Spleen (tissue), 11 donors: ENCODE measurements around the gene SLC1A7. TPM values are rescaled to one million over a fixed set of nuclear protein-coding genes. Genes with fewer than 3 reads are reported as not detected.

Experiments used
- DNase-seq: peaks from one replicate; pipeline ENCODE4 v3.0.0-alpha.2; 2020
- H3K27ac ChIP-seq, 8 donors: fragments of 200-600 bp; sonication (generic) in 7 of 8; 1 replicate in 4 of 8; 2 replicates in 4 of 8; pipeline versions ENCODE4 v1.5.0 to v1.8.0; 2016 to 2021; ENCODE audit warnings: inconsistent platforms in 4 of 8, mild to moderate bottlenecking in 4 of 8, moderate library complexity in 1 of 8
- H3K27me3 ChIP-seq, 7 donors: fragments of 200-600 bp; sonication (generic) in 6 of 7; replicated peaks in 1 of 7; 1 replicate in 4 of 7; 2 replicates in 3 of 7; pipeline versions ENCODE4 v1.5.0 to v1.8.0; 2016 to 2021; ENCODE audit warnings: inconsistent platforms in 3 of 7, mild to moderate bottlenecking in 1 of 7
- H3K36me3 ChIP-seq, 6 donors: fragments of 200-600 bp; sonication (generic) in 5 of 6; 1 replicate in 4 of 6; 2 replicates in 2 of 6; pipeline versions ENCODE4 v1.5.0 to v1.8.0; 2016 to 2021; ENCODE audit warnings: inconsistent platforms in 2 of 6
- H3K4me1 ChIP-seq, 6 donors: fragments of 200-600 bp; sonication (generic) in 5 of 6; 1 replicate in 3 of 6; 2 replicates in 3 of 6; pipeline versions ENCODE4 v1.5.0 to v1.8.0; 2016 to 2021; ENCODE audit warnings: inconsistent platforms in 3 of 6
- H3K4me3 ChIP-seq, 8 donors: fragments of 200-600 bp; sonication (generic) in 7 of 8; 1 replicate in 4 of 8; 2 replicates in 4 of 8; pipeline versions ENCODE4 v1.5.0 to v1.8.0; 2016 to 2021; ENCODE audit warnings: inconsistent platforms in 4 of 8, mild to moderate bottlenecking in 4 of 8, moderate library complexity in 2 of 8
- H3K9me3 ChIP-seq, 8 donors: fragments of 200-600 bp; sonication (generic) in 7 of 8; 1 replicate in 4 of 8; 2 replicates in 4 of 8; pipeline versions ENCODE4 v1.5.0 to v1.8.0; 2016 to 2021; ENCODE audit warnings: inconsistent platforms in 4 of 8
- CTCF ChIP-seq, 11 experiments: fragments of 200-600 bp in 7 of 11; fragments of 450-650 bp in 4 of 11; sonication (generic) in 4 of 11; IDR thresholded peaks in 8 of 11; conservative IDR thresholded peaks in 3 of 11; 1 replicate in 7 of 11; 2 replicates in 4 of 11; pipeline versions ENCODE4 v1.4.0 to v1.8.0; 2016 to 2021; ENCODE audit warnings: antibody characterized with exemption in 11 of 11, inconsistent platforms in 4 of 11, mild to moderate bottlenecking in 1 of 11
- POLR2A ChIP-seq, 3 donors: fragments of 450-650 bp; IDR thresholded peaks; one replicate each; pipeline ENCODE4 v1.5.1; 2017; ENCODE audit warnings: antibody characterized with exemption in 3 of 3, mild to moderate bottlenecking in 1 of 3
- POLR2AphosphoS5 ChIP-seq, 3 donors: sonication (generic); formaldehyde crosslinking; IDR thresholded peaks; one replicate each; pipeline ENCODE4 v1.5.1; 2017; ENCODE audit warnings: antibody characterized with exemption in 3 of 3
- WGBS, 5 donors: extraction: QIAGEN DNeasy Blood & Tissue Kit in 3 of 5; methylation state at CpG; one replicate each; pipeline versions ENCODE4 v1.1.5 to v1.1.7; 2013 to 2018; 5-methylcytosine and 5-hydroxymethylcytosine counted together
- intact Hi-C: fragments of 100-400 bp; cut with DNase I; formaldehyde crosslinking; loops from one replicate; pipeline ENCODE4 v1.15.0; 2023; ENCODE audit warnings: low total_unique reads
- polyA plus RNA-seq, 3 donors: library from polyadenylated mRNA; stranded (reverse); fragments of 200-250 nt; gene quantifications; one replicate each; pipeline ENCODE4 v1.2.1, GENCODE V29; 2013
- total RNA-seq, 7 donors: library from RNA; depleted of rRNA in 3 of 7; stranded (reverse); fragments of >200 nt in 3 of 7; fragmentation: NEBNext Ultra II Directional in 4 of 7; extraction: Animal tissue kit (Norgen Biotek cat#: 25700) in 4 of 7; gene quantifications; one replicate each; pipeline versions ENCODE4 v1.1.0 to v1.2.1, GENCODE V29; 2016 to 2021
- donor health status: healthy with polysubstance abuse.
- donor health status: DM: no; HTN: no; CAD: no; lungs with moderate emphysema.
- donor health status: DM: no; HTN: no; CAD: no.
- donor health status: Bipolar disorder and iron deficiency.
- donor health status: healthy.
- donor health status: DM: no; HTN: no; CAD: no.
- donor health status: DM: yes; HTN: yes; CAD: no.

Gene SLC1A7
- total and polyA plus RNA-seq, 10 donors, result 0.02 to 0.19 (median 0.08) TPM; not detected in 6

- no peak for DNase-seq
- Histone ChIP-seq H3K9me3 (no peaks in the 10 kb centered on the region), H3K27me3 (peaks cover 0 to 10% (median 0%) of the 10 kb centered on the region in 7 donors), H3K4me3 (no peak overlapping the region), H3K4me1 (no peaks in the 10 kb centered on the region), H3K36me3 (no peaks in the 10 kb centered on the region), H3K27ac (no peak overlapping the region)
- no peak for TF ChIP-seq POLR2AphosphoS5 (IDR thresholded peaks at IDR 0.05)
- no peak for TF ChIP-seq CTCF (IDR thresholded peaks at IDR 0.05 in 8 of 11, conservative IDR thresholded peaks at IDR 0.05 in 3 of 11)
- no peak for TF ChIP-seq POLR2A (IDR thresholded peaks at IDR 0.05)
- 73 to 84% (median 77%) methylated on average over 10 of the region's 10 CpGs for WGBS, 5 donors
- intact Hi-C loops, result no loop called here
These were observed 16.6 kb downstream of the SLC1A7 start for GRCh38 chr1:53125623-53126360.

GRCh38 chr1:53125122-53125521 is 17.3 kb downstream of the SLC1A7 start:
- DNase-seq, result no peak
- H3K36me3 ChIP-seq, result no peaks in the 10 kb centered on the region
- H3K4me1 ChIP-seq, result no peaks in the 10 kb centered on the region
- no peaks in the 10 kb centered on the region for H3K9me3 ChIP-seq
- no peak overlapping the region for H3K4me3 ChIP-seq
- WGBS, 5 donors, result 63 to 90% (median 84%) methylated on average over 6 of the region's 6 CpGs
- H3K27me3 ChIP-seq, result peaks cover 0 to 17% (median 0%) of the 10 kb centered on the region in 7 donors
- no peak overlapping the region for H3K27ac ChIP-seq
- intact Hi-C loops, result no loop called here
- no peak for TF ChIP-seq POLR2A (IDR thresholded peaks at IDR 0.05)
- no peak for TF ChIP-seq POLR2AphosphoS5 (IDR thresholded peaks at IDR 0.05)
- TF ChIP-seq CTCF (IDR thresholded peaks at IDR 0.05 in 8 of 11, conservative IDR thresholded peaks at IDR 0.05 in 3 of 11), result no peak

GRCh38 chr1:53123453-53124140 is 18.8 kb downstream of the SLC1A7 start:
- Histone ChIP-seq H3K27me3 (peaks cover 0 to 22% (median 0%) of the 10 kb centered on the region in 7 donors), H3K36me3 (no peaks in the 10 kb centered on the region), H3K9me3 (no peaks in the 10 kb centered on the region), H3K4me3 (no peak overlapping the region), H3K27ac (peak overlapping the region in 1 of 8 donors; percentile 31), H3K4me1 (no peaks in the 10 kb centered on the region)
- DNase-seq, result no peak
- WGBS, 5 donors, result 79 to 94% (median 86%) methylated on average over 15 to 19 of the region's 19 CpGs
- intact Hi-C loops, result no loop called here
- TF ChIP-seq CTCF (IDR thresholded peaks at IDR 0.05 in 8 of 11, conservative IDR thresholded peaks at IDR 0.05 in 3 of 11), result no peak
- TF ChIP-seq POLR2AphosphoS5 (IDR thresholded peaks at IDR 0.05), result peak in 1 of 3 donors; percentile 41

- Histone ChIP-seq H3K27ac (peak overlapping the region in 1 of 8 donors; percentile 31), H3K36me3 (no peaks in the 10 kb centered on the region), H3K27me3 (peaks cover 0 to 22% (median 0%) of the 10 kb centered on the region in 7 donors), H3K9me3 (no peaks in the 10 kb centered on the region), H3K4me3 (no peak overlapping the region), H3K4me1 (no peaks in the 10 kb centered on the region)
- TF ChIP-seq POLR2A (IDR thresholded peaks at IDR 0.05) (no peak), POLR2AphosphoS5 (IDR thresholded peaks at IDR 0.05) (no peak), CTCF (IDR thresholded peaks at IDR 0.05 in 8 of 11, conservative IDR thresholded peaks at IDR 0.05 in 3 of 11) (no peak)
- no peak for DNase-seq
- intact Hi-C loops, result no loop called here
- 86 to 93% (median 89%) methylated on average over 6 to 7 of the region's 7 CpGs for WGBS, 5 donors
These were observed 19.5 kb downstream of the SLC1A7 start for GRCh38 chr1:53122961-53123413.
